HG03103 (cell line): Measurements from ENCODE around the gene OBSCN.

Experiments
- ATAC-seq: cut with Tn5 transposase; IDR thresholded peaks from one replicate; pipeline ENCODE4 v1.9.1; 2021; ENCODE audit warnings: low read depth; ENCODE audit not compliant: unreplicated experiment

The OBSCN gene

DNA sequence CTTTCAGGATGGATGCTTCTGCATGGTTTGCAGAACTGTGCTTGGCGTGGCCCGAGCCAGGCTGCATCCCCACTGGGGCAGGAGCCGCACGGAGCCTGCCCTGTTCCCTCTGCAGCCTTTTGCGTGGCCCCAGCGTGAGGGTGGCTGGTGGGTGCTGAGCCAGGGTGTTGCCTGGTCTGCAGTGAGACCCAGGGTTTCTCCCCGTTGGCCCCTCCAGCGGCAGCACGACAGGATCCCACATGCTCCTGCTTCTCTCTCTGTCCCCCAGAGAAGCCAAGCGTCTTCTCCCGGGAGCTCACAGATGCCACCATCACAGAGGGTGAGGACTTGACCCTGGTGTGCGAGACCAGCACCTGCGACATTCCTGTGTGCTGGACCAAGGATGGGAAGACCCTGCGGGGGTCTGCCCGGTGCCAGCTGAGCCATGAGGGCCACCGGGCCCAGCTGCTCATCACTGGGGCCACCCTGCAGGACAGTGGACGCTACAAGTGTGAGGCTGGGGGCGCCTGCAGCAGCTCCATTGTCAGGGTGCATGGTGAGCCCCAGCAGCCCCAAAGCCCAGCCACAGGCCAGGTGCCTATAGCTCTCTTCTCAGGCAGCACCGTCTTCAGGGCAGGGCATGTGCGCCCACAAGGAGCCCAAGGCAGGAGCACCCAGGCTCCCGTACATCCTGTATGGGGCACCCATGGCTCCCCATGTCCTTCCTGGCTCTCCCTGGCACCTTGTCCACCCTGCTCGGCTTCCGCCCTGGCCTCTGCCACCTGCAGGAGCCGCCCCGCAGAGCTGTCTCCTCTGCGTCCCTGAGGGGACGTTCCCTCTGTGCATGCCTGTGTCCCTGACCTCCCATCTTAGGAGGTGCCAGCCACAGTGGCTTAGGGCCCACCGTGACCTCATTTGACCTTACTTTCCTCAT lies 78.9 kb downstream of the OBSCN start:
- no peak for ATAC-seq

DNA sequence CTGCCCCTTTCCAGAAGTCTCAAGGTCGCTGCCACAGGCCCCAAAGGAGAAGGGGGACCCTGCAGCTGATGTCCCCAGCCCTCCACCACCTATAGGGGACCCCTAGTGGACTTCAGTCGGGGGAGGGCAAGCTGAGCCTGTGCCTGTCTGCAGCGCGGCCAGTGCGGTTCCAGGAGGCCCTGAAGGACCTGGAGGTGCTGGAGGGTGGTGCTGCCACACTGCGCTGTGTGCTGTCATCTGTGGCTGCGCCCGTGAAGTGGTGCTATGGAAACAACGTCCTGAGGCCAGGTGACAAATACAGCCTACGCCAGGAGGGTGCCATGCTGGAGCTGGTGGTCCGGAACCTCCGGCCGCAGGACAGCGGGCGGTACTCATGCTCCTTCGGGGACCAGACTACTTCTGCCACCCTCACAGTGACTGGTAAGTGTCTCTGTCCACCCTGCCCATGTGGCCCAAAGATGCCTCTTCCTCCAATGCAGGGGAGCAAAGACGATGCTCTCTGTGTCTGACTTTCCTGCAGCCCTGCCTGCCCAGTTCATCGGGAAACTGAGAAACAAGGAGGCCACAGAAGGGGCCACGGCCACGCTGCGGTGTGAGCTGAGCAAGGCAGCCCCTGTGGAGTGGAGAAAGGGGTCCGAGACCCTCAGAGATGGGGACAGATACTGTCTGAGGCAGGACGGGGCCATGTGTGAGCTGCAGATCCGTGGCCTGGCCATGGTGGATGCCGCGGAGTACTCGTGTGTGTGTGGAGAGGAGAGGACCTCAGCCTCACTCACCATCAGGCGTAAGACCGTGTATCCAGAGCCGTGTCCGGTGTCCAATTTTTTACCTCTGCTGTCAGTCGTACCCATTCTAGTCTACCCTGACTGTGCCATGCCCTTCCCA lies 79.9 kb downstream of the OBSCN start:
- no peak for ATAC-seq

DNA sequence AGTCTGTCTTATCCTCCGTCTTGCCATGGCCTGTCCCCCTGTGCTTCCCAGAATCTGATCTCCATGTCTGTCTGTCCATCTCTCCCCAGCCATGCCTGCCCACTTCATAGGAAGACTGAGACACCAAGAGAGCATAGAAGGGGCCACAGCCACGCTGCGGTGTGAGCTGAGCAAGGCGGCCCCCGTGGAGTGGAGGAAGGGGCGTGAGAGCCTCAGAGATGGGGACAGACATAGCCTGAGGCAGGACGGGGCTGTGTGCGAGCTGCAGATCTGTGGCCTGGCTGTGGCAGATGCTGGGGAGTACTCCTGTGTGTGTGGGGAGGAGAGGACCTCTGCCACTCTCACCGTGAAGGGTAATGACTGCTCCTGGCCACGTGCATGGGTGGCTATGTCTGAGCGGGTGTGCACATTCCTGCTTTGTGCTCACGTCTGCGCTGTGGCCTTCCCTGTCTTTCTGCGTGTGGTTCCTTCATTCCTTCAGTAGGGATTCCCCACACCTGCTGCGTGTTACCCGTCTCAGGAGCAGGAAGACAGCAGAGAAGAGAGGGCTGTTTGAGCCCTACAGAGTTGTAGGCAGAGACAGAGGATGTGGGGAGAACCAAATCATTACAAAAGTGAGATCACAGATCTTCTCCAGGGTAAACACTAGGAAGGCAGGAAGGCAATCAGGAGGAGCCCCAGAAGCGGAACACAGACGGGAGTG lies 80.8 kb downstream of the OBSCN start:
- no peak for ATAC-seq

DNA sequence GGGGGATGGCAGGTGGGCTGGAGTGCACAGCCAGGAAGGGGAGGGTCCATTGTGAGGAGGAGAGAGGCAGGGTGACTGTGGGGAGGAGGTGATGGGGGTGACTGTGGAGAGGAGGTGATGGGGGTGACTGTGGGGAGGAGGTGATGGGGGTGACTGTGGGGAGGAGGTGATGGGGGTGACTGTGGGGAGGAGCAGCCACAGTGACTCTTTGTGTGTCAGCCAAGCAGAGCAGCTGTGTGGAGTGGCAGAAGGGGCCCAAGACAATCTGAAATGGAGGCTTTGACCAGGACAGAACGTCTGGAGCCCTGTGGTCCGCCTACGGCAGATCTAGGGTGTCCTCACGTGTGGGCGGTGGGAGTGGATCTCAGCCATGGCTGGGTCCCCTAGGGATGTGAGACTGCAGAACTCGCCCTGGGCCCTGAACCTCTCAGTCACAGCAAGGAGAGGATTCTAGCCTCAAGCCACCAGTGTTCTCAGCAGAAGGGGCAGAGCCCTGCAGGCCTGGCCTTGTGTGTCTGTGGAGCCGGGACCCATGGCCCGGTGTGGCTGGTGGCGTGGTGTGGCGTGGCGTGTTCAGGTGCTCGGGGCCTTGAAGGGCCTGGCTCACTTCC lies 81.5 kb downstream of the OBSCN start:
- ATAC-seq: no peak

DNA sequence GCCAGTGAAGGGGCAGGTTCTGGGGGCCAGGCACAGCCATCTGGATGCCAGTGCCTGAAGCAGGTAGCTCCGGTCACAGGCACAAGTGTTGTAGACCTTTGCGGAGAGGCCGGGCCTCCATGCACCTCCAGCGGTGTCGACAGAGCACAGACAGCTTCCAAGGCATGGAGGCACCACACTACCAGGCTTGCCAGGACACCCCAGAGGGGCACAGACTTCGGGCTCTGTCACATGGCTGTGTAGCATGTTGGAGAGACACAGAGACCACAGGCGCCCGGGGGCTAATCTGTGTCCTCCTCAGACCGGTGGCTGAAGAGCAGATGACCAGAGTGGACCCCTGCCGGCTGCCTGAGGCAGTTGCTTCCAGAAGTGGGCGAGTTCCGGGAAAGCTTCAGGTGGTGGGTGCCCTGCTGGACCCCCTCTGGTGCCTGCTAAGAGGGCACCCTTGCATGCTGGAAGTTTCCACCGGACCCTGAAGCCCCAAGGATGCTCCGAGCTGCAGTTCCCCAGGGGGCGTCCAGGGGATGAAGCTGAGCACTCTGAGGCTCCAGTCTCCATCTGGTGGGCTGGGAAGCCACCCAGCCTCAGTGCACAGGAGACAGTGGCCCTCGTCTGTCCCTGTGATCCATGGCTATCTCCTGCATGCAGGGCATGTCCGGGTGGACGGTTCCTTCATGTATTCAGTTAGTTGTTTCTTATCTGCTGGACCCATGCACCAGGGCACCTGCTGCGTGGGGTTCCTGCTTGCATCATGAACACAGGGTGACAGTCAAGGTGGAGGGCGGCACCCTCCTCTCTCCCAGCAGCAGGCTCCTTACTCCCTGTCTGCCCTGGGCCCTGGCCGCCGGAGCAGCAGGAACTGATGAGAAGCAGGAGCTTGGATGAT lies 82.4 kb downstream of the OBSCN start:
- ATAC-seq: no peak

DNA sequence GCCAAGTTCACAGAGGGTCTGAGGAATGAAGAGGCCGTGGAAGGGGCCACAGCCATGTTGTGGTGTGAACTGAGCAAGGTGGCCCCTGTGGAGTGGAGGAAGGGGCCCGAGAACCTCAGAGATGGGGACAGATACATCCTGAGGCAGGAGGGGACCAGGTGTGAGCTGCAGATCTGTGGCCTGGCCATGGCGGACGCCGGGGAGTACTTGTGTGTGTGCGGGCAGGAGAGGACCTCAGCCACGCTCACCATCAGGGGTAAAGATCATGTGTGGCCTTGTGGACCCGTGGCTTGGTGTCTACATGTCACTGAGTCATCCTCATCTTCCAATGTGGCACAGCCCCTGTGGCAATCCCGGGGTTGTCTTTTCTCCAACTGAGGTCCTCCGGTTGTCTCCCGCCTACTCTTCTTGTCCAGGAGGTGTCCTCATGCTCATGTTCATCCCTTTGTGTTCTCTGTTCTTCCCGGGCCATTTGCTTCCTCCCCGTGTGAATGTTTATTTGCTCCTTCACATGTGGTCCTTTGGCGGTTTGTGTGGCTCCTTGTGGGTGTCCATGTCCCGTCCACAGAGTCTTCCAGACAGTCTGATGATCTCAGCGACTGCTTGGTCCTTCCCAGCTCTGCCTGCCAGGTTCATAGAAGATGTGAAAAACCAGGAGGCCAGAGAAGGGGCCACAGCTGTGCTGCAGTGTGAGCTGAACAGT lies 84.2 kb downstream of the OBSCN start:
- ATAC-seq: no peak

DNA sequence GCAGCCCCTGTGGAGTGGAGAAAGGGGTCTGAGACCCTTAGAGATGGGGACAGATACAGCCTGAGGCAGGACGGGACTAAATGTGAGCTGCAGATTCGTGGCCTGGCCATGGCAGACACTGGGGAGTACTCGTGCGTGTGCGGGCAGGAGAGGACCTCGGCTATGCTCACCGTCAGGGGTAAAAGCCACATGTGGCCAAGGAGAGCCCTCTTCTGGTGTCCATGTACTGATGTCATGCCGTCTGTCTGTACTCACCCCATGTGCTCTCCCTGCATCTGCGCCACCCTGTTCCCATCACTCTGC lies 84.7 kb downstream of the OBSCN start:
- ATAC-seq: no peak

DNA sequence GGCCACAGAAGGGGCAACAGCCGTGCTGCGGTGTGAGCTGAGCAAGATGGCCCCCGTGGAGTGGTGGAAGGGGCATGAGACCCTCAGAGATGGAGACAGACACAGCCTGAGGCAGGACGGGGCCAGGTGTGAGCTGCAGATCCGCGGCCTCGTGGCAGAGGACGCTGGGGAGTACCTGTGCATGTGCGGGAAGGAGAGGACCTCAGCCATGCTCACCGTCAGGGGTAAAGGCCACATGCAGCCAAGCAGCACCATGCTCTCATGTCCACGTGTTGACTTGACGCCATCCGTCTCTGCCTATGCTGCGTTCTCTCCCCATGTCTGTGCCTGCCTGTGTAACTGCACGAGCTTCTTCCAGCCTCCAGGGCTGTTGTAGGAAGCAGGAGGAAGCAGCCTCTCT lies 85.5 kb downstream of the OBSCN start:
- ATAC-seq: no peak

DNA sequence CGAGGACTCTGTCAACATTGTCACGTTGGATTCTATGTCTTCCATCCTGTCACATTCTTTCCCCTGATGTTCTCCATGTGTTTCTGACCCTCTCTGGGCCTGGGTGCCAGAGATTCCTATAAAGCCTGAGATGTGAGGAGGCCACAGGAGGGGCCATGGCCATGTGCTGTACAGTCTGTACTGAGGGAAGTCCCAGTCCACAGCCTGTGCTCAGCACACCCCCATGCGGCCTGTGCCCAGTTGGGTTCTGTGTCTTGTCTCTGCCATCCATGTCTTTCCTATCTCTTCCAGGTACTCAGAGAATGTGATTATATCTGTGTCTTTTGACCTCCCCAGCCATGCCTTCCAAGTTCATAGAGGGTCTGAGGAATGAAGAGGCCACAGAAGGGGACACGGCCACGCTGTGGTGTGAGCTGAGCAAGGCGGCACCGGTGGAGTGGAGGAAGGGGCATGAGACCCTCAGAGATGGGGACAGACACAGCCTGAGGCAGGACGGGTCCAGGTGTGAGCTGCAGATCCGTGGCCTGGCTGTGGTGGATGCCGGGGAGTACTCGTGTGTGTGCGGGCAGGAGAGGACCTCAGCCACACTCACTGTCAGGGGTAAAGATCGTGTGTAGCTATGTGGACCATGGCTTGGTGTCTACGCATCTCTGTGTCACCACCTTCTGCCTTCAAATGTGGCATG lies 86.1 kb downstream of the OBSCN start:
- no peak for ATAC-seq

DNA sequence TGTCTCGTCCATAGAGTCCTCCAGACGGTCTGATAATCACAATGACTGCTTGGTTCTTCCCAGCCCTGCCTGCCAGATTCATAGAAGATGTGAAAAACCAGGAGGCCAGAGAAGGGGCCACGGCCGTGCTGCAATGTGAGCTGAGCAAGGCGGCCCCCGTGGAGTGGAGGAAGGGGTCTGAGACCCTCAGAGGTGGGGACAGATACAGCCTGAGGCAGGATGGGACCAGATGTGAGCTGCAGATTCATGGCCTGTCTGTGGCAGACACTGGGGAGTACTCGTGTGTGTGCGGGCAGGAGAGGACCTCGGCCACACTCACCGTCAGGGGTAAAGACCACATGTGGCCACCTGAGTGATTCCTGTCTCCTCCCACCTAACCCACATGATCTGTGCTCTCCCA lies 86.9 kb downstream of the OBSCN start:
- no peak for ATAC-seq

DNA sequence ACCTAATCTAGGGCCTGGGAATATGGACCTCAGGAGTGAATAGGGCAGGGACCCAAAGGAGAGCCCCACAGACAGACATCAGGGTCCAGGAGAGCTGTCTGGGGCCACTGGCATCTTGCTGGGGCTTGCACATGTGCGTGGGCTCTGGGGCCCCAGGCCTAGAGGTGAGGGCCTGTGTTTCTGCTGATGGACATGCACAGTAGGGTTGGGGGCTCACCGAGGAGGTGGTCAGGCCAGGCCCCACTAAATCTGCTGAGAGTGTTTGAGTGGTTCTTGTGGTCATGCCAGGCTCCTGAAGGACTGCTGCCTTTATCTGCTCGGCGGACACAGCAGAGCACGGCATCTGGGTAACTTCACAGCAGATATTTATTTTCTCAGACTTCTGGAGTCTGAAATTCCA lies 87.4 kb downstream of the OBSCN start:
- no peak for ATAC-seq

DNA sequence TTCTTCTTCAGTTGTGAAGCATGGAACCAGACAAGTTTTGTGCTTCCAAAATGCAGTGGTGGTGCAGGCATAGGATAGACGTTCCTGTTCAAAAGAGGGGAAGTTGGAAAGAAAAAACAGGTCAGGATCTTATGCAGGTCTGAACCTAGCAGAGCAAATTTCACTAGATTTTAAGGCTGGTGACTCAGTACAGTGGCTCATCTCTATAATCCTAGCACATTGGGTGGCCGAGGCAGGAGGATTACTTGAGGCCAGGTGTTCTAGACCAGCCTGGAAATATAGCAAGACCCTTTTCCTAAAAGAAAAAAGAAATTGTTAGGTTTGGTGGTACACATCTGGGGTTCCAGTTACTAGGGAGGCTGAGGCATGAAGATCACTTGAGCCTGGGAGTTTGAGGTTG lies 88.1 kb downstream of the OBSCN start:
- no peak for ATAC-seq

DNA sequence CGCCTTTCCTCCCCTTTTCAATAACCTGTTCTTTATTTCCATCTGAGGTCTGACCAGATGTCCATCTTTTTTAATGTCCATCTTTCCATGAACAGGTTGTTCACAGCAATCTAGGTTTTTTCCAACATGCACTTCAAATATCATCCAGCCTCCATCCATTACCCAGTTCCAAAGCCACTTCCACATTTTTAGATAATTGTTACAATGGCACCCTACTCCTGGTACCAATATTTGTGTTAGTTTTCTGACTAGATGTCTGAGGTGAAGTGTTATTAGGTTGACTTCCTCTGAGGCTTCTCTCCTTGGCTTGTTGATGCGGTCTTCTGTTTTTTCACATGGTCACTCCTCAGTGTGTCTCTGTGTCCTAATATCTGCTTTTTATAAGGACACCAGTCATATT lies 89.4 kb downstream of the OBSCN start:
- ATAC-seq: no peak

DNA sequence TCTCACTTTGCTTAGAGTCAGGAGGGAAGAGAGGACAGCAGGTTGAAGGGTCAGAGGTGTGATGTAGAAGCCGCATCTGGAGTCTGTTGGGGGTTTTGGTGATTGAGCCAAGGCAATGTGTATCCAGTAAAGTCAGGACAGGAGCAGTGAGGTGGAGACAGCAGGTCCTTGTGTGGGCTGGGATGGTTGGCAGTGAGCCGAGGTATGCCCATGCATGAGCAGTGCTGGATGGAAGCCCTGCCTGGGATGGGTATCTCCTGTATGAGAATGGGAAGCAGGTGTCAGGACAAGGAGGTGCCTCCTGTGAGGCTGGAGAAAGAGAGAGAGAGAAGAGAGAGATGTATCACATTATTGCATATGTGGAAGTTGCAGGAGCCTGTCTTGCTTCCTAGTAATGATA lies 90.0 kb downstream of the OBSCN start:
- ATAC-seq: no peak

DNA sequence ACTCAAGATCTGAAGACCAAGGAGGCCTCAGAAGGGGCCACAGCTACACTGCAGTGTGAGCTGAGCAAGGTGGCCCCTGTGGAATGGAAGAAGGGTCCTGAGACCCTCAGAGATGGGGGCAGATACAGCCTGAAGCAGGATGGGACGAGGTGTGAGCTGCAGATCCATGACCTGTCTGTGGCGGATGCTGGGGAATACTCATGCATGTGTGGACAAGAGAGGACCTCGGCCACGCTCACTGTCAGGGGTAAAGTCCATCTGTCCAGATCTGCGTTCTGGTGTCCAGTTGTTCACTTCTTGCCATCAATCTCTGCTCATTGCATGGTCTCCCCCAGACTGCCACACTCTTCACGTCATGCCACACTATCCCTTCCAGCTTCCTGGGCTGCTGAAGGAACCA lies 90.6 kb downstream of the OBSCN start:
- ATAC-seq: no peak

DNA sequence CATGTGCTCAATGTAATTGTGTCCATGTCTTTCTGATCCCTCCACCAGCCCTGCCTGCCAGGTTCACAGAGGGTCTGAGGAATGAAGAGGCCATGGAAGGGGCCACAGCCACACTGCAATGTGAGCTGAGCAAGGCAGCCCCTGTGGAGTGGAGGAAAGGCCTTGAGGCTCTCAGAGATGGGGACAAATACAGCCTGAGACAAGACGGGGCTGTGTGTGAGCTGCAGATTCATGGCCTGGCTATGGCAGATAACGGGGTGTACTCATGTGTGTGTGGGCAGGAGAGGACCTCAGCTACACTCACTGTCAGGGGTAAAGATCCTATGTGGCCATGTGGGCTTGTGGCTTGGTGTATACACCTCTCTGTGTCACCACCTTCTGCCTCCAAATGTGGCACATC lies 91.4 kb downstream of the OBSCN start:
- no peak for ATAC-seq

DNA sequence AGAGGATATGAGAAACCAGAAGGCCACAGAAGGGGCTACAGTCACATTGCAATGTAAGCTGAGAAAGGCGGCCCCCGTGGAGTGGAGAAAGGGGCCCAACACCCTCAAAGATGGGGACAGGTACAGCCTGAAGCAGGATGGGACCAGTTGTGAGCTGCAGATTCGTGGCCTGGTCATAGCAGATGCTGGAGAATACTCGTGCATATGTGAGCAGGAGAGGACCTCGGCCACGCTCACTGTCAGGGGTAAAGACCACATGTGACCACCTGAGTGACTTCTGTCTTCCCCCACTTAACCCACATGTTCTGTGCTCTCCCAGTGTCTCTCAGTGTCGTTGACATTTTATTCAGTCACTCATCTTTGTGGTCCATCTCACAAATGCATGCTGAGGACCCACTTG lies 92.1 kb downstream of the OBSCN start:
- ATAC-seq: no peak

DNA sequence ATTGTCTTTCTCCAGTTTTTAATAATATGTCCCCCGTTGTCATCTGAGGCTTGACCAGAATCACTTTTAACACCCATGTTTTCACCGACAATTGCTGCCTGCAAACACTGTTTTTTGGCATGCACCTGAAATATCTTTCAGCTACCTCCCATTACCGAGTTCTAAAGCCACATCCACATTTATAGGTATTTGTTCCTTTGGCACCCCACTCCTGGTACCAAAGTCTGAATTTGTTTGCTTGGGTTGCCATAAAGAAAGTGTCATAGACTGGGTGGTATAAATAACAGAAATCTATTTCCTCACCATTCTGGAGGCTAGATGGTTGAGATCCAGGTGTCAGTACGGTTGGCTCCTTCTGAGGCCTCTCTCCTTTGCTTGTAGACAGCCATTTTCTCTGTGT lies 94.2 kb downstream of the OBSCN start:
- ATAC-seq: no peak

DNA sequence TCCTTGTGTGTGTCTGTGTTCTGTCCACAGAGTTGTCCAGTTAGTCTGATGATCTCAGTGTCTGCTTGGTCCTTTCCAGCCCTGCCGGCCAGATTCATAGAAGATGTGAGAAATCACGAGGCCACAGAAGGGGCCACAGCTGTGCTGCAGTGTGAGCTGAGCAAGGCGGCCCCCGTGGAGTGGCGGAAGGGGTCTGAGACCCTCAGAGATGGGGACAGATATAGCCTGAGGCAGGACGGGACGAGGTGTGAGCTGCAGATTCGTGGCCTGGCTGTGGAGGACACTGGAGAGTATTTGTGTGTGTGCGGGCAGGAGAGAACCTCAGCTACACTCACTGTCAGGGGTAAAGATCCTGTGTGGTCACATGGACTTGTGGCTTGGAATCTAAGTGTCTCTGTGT lies 95.8 kb downstream of the OBSCN start:
- no peak for ATAC-seq
